Loucy (cell line): ENCODE data around the gene GAPDHS.

Experiments used
- H2AFZ ChIP-seq: fragments of 200-600 bp; sonication (generic); 2 replicates; pipeline ENCODE4 v1.6.0; 2016; ENCODE audit warnings: antibody characterized with exemption, mild to moderate bottlenecking, low read length, moderate library complexity
- H3F3A ChIP-seq: fragments of 200-600 bp; 2 replicates; pipeline ENCODE4 v1.6.0; 2016; ENCODE audit warnings: antibody characterized with exemption, low read depth, mild to moderate bottlenecking
- H3K27me3 ChIP-seq: fragments of 200-600 bp; sonication (generic); 2 replicates; pipeline ENCODE4 v1.6.1; 2014; ENCODE audit warnings: low read length, mild to moderate bottlenecking; ENCODE audit not compliant: insufficient read depth, poor library complexity, severe bottlenecking
- H3K36me3 ChIP-seq: fragments of 200-600 bp; sonication (generic); 2 replicates; pipeline ENCODE4 v1.6.1; 2016; ENCODE audit warnings: low read length; ENCODE audit not compliant: insufficient read depth
- H3K4me1 ChIP-seq: fragments of 200-600 bp; sonication (generic); 2 replicates; pipeline ENCODE4 v1.5.1; 2014; ENCODE audit warnings: low read length, mild to moderate bottlenecking; ENCODE audit not compliant: insufficient read depth, poor library complexity, severe bottlenecking
- H3K4me2 ChIP-seq: fragments of 200-600 bp; sonication (generic); 2 replicates; pipeline ENCODE4 v1.6.0; 2014; ENCODE audit warnings: antibody characterized with exemption, low read length, low read depth, mild to moderate bottlenecking; ENCODE audit not compliant: poor library complexity, severe bottlenecking
- H3K4me3 ChIP-seq: fragments of 200-600 bp; sonication (generic); 2 replicates; pipeline ENCODE4 v1.5.1; 2014; ENCODE audit warnings: low read length, mild to moderate bottlenecking, mixed read lengths; ENCODE audit not compliant: poor library complexity, severe bottlenecking
- H3K79me2 ChIP-seq: fragments of 200-600 bp; sonication (generic); 2 replicates; pipeline ENCODE4 v1.6.1; 2014; ENCODE audit warnings: low read length; ENCODE audit not compliant: insufficient read depth
- H3K9ac ChIP-seq: fragments of 200-600 bp; sonication (generic); 2 replicates; pipeline ENCODE4 v1.6.0; 2014; ENCODE audit warnings: mild to moderate bottlenecking, low read depth, low read length, moderate library complexity; ENCODE audit not compliant: poor library complexity, severe bottlenecking
- H3K9me2 ChIP-seq: fragments of 200-600 bp; sonication (generic); replicated peaks from 2 replicates; pipeline ENCODE4 v1.6.1; 2016; ENCODE audit warnings: low read depth, low read length, mixed read lengths
- H3K9me3 ChIP-seq: fragments of 200-600 bp; sonication (generic); 2 replicates; pipeline ENCODE4 v1.6.1; 2014; ENCODE audit warnings: mild to moderate bottlenecking, antibody characterized with exemption, low read length, low read depth; ENCODE audit not compliant: insufficient read depth
- H4K20me1 ChIP-seq: fragments of 200-600 bp; sonication (generic); 2 replicates; pipeline ENCODE4 v1.6.0; 2014; ENCODE audit warnings: antibody characterized with exemption, low read length, mild to moderate bottlenecking; ENCODE audit not compliant: insufficient read depth, poor library complexity, severe bottlenecking
- EZH2phosphoT487 ChIP-seq: fragments of 200-600 bp; IDR thresholded peaks from 2 replicates; pipeline ENCODE4 v1.6.1; 2018; ENCODE audit warnings: antibody characterized with exemption, mild to moderate bottlenecking, moderate library complexity, borderline replicate concordance
- TF ChIP-seq, protein P1 (sequence below): fragments of 200-600 bp; sonication (generic); conservative IDR thresholded peaks from 2 replicates; pipeline ENCODE4 v1.5.1; 2014; ENCODE audit warnings: mild to moderate bottlenecking, antibody characterized with exemption, low read length

The GAPDHS gene

GRCh38 chr19:35534803-35535480 is 1.7 kb downstream of the GAPDHS start:
- no peaks in the 10 kb centered on the region for H3F3A ChIP-seq
- H3K9ac ChIP-seq: no peak overlapping the region
- no peaks in the 10 kb centered on the region for H4K20me1 ChIP-seq
- no peaks in the 10 kb centered on the region for H3K9me2 ChIP-seq
- H3K27me3 ChIP-seq: no peaks in the 10 kb centered on the region
- no peak for TF ChIP-seq EZH2phosphoT487
- TF ChIP-seq, protein P1, sequence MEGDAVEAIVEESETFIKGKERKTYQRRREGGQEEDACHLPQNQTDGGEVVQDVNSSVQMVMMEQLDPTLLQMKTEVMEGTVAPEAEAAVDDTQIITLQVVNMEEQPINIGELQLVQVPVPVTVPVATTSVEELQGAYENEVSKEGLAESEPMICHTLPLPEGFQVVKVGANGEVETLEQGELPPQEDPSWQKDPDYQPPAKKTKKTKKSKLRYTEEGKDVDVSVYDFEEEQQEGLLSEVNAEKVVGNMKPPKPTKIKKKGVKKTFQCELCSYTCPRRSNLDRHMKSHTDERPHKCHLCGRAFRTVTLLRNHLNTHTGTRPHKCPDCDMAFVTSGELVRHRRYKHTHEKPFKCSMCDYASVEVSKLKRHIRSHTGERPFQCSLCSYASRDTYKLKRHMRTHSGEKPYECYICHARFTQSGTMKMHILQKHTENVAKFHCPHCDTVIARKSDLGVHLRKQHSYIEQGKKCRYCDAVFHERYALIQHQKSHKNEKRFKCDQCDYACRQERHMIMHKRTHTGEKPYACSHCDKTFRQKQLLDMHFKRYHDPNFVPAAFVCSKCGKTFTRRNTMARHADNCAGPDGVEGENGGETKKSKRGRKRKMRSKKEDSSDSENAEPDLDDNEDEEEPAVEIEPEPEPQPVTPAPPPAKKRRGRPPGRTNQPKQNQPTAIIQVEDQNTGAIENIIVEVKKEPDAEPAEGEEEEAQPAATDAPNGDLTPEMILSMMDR: no peak
- H3K9me3 ChIP-seq: no peaks in the 10 kb centered on the region
- no peaks in the 10 kb centered on the region for H3K79me2 ChIP-seq
- no peak overlapping the region for H2AFZ ChIP-seq
- no peak overlapping the region for H3K4me2 ChIP-seq
- H3K4me1 ChIP-seq: peaks cover 15% of the 10 kb centered on the region
- no peaks in the 10 kb centered on the region for H3K36me3 ChIP-seq
- H3K4me3 ChIP-seq: no peak overlapping the region

DNA sequence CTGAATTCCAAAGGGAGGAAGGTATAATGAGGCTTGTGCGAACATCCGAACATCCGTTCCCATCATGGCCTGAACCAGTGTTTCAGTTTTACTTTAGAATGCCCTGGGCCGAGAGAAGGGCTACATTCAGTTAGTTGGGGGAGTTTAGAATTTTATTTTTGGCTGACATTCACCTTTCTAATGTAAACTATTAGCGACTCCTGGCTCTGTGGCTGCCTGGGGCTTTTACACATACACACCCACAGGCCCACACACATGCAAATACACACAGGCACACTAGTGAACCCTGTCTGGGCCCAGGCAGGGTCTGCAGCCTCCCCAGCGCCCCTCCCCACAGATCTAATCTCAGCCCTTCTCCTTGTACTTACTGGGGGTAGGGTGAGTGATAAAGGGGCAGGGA is 6.1 kb downstream of the GAPDHS start:
- Histone ChIP-seq H3K4me3 (no peak overlapping the region), H2AFZ (no peak overlapping the region), H3K9ac (no peak overlapping the region), H3K27me3 (no peaks in the 10 kb centered on the region), H3K79me2 (peaks cover 12% of the 10 kb centered on the region), H4K20me1 (no peaks in the 10 kb centered on the region), H3K9me3 (no peaks in the 10 kb centered on the region), H3K36me3 (no peaks in the 10 kb centered on the region), H3K4me2 (no peak overlapping the region), H3K9me2 (no peaks in the 10 kb centered on the region), H3K4me1 (peaks cover 25% of the 10 kb centered on the region), H3F3A (no peaks in the 10 kb centered on the region)
- TF ChIP-seq, protein P1: no peak
- TF ChIP-seq EZH2phosphoT487: no peak

- TF ChIP-seq EZH2phosphoT487: no peak
- TF ChIP-seq, protein P1: no peak
- no peak overlapping the region for H3K4me2 ChIP-seq
- H2AFZ ChIP-seq: no peak overlapping the region
- no peaks in the 10 kb centered on the region for H3K9me2 ChIP-seq
- H3K9ac ChIP-seq: no peak overlapping the region
- no peaks in the 10 kb centered on the region for H4K20me1 ChIP-seq
- H3K36me3 ChIP-seq: no peaks in the 10 kb centered on the region
- H3K79me2 ChIP-seq: peaks cover 17% of the 10 kb centered on the region
- H3F3A ChIP-seq: no peaks in the 10 kb centered on the region
- no peaks in the 10 kb centered on the region for H3K27me3 ChIP-seq
- H3K4me3 ChIP-seq: no peak overlapping the region
- H3K4me1 ChIP-seq: peaks cover 30% of the 10 kb centered on the region
- no peaks in the 10 kb centered on the region for H3K9me3 ChIP-seq
These were observed 6.6 kb downstream of the GAPDHS start for GRCh38 chr19:35539850-35540249.
